GF-D8 (cell line): ENCODE data around the gene PSMC1.
"Not testable (repeated sequence)": the region's sequence is repeated elsewhere in the genome, so short reads cannot be mapped to it uniquely, and the experiment has no call there.

ENCODE experiments used
- DNase-seq: peaks from one replicate; lab custom pipeline; 2025; lab: John Stamatoyannopoulos, UW

The PSMC1 gene

GRCh38 chr14:90256354-90257131 is at the start of gene PSMC1:
Gene PSMC1 (plus strand): TSS chr14:90256553. CDS start chr14:90256598, 45 bp downstream.
- DNase-seq: peak; percentile 46

GRCh38 chr14:90213099-90213748 is 43.1 kb upstream of the PSMC1 start:
- DNase-seq: no peak

GRCh38 chr14:90228478-90228877 is 27.9 kb upstream of the PSMC1 start:
- no peak for DNase-seq

GRCh38 chr14:90229942-90230341 is 26.4 kb upstream of the PSMC1 start:
- DNase-seq: not testable (repeated sequence)

- peak; percentile 6 for DNase-seq
These were observed 21.0 kb upstream of the PSMC1 start for GRCh38 chr14:90235179-90235976.

- DNase-seq: no peak
These were observed 17.2 kb upstream of the PSMC1 start for GRCh38 chr14:90239139-90239538.

- no peak for DNase-seq
These were observed 13.9 kb upstream of the PSMC1 start for GRCh38 chr14:90242444-90242843.

GRCh38 chr14:90246936-90247335 is 9.4 kb upstream of the PSMC1 start:
- DNase-seq: no peak

GRCh38 chr14:90247441-90247840 is 8.9 kb upstream of the PSMC1 start:
- DNase-seq: not testable (repeated sequence)

- DNase-seq: no peak
These were observed 7.8 kb upstream of the PSMC1 start for GRCh38 chr14:90248594-90248993.

GRCh38 chr14:90253826-90254225 is 2.5 kb upstream of the PSMC1 start:
- no peak for DNase-seq

GRCh38 chr14:90255871-90256270 is 482 bp upstream of the PSMC1 start:
- no peak for DNase-seq

GRCh38 chr14:90263748-90264449 is 7.5 kb downstream of the PSMC1 start:
- DNase-seq: no peak

GRCh38 chr14:90266441-90267154 is 10.2 kb downstream of the PSMC1 start:
- DNase-seq: no peak

GRCh38 chr14:90268420-90268819 is 12.1 kb downstream of the PSMC1 start:
- DNase-seq: no peak

GRCh38 chr14:90272523-90272922 is 16.2 kb downstream of the PSMC1 start:
- no peak for DNase-seq

GRCh38 chr14:90273532-90273931 is 17.2 kb downstream of the PSMC1 start:
- DNase-seq: no peak

GRCh38 chr14:90274019-90274418 is 17.7 kb downstream of the PSMC1 start:
- no peak for DNase-seq

GRCh38 chr14:90274808-90275457 is 18.6 kb downstream of the PSMC1 start:
- DNase-seq: no peak

- DNase-seq: no peak
These were observed 19.1 kb downstream of the PSMC1 start for GRCh38 chr14:90275458-90275814.

GRCh38 chr14:90275820-90276219 is 19.5 kb downstream of the PSMC1 start:
- no peak for DNase-seq
